ENCODE data around the gene GJE1.

Gene GJE1

GRCh38 chr6:142165227-142165626, 32.5 kb downstream of the GJE1 start:
- no peak for DNase-seq (ENCODE audit: low read depth in 4 of 4, low spot score in 1 of 4)

- no peak for DNase-seq (ENCODE audit: low read depth in 4 of 4, low spot score in 1 of 4)
These were observed 34.3 kb downstream of the GJE1 start for GRCh38 chr6:142167071-142167470.

- no peak for DNase-seq (ENCODE audit: low read depth in 4 of 4, low spot score in 1 of 4)
These were observed 34.8 kb downstream of the GJE1 start for GRCh38 chr6:142167486-142167885.

- DNase-seq (ENCODE audit: low read depth in 4 of 4, low spot score in 1 of 4) = no peak
These were observed 38.6 kb downstream of the GJE1 start for GRCh38 chr6:142171351-142171750.

GRCh38 chr6:142172758-142173157, 40.0 kb downstream of the GJE1 start:
- no peak for DNase-seq (ENCODE audit: low read depth in 4 of 4, low spot score in 1 of 4)

- no peak for DNase-seq (ENCODE audit: low read depth in 4 of 4, low spot score in 1 of 4)
These were observed 41.3 kb downstream of the GJE1 start for GRCh38 chr6:142173980-142174379.

- no peak for DNase-seq (ENCODE audit: low read depth in 4 of 4, low spot score in 1 of 4)
These were observed 42.0 kb downstream of the GJE1 start for GRCh38 chr6:142174703-142175102.

- DNase-seq (ENCODE audit: low read depth in 4 of 4, low spot score in 1 of 4) = no peak
These were observed 45.4 kb downstream of the GJE1 start for GRCh38 chr6:142178129-142178528.

GRCh38 chr6:142182004-142182403, 49.3 kb downstream of the GJE1 start:
- no peak for DNase-seq (ENCODE audit: low read depth in 4 of 4, low spot score in 1 of 4)

- no peak for DNase-seq (ENCODE audit: low read depth in 4 of 4, low spot score in 1 of 4)
These were observed 50.6 kb downstream of the GJE1 start for GRCh38 chr6:142183351-142183750.

- DNase-seq (ENCODE audit: low read depth in 4 of 4, low spot score in 1 of 4) = no peak
These were observed 51.6 kb downstream of the GJE1 start for GRCh38 chr6:142184307-142184706.

Measured in stimulated activated CD4-positive, alpha-beta T cell treated with anti-CD3 and anti-CD28 coated beads, Interleukin-1b, Interleukin-23, amount 100 ng/mL, for 24 hours (primary cell).